Neutrophil (primary cell): Measurements from ENCODE around the gene HHIPL1.

Experiments used
- H3K27ac ChIP-seq: fragments of 200-600 bp; sonication (generic); 2 replicates; pipeline ENCODE4 v1.5.1; 2016; ENCODE audit warnings: mild to moderate bottlenecking, moderate library complexity
- H3K27me3 ChIP-seq: fragments of 200-600 bp; sonication (generic); 2 replicates; pipeline ENCODE4 v1.6.0; 2016; ENCODE audit warnings: mild to moderate bottlenecking
- H3K36me3 ChIP-seq: fragments of 200-600 bp; sonication (generic); 2 replicates; pipeline ENCODE4 v1.5.1; 2017
- H3K4me1 ChIP-seq, 2 experiments: fragments of 200-600 bp in 1 of 2; sonication (generic) in 1 of 2; 1 replicate in 1 of 2; 2 replicates in 1 of 2; pipeline versions ENCODE4 v1.5.1 to v1.6.1; 2013 to 2016; ENCODE audit warnings: low read depth in 1 of 2, low read length in 1 of 2, mild to moderate bottlenecking in 1 of 2, moderate library complexity in 1 of 2; ENCODE audit not compliant: control insufficient read depth in 1 of 2, insufficient read depth in 1 of 2
- H3K4me3 ChIP-seq, 2 experiments: fragments of 200-600 bp in 1 of 2; sonication (generic) in 1 of 2; 1 replicate in 1 of 2; 2 replicates in 1 of 2; pipeline ENCODE4 v1.5.1; 2013 to 2016; ENCODE audit warnings: low read depth in 1 of 2, low read length in 1 of 2, mild to moderate bottlenecking in 1 of 2, moderate library complexity in 1 of 2
- H3K9me3 ChIP-seq: fragments of 200-600 bp; sonication (generic); 2 replicates; pipeline ENCODE4 v1.5.1; 2016
- TF ChIP-seq, protein P1 (sequence below): fragments of 200-600 bp; sonication (generic); IDR thresholded peaks from 2 replicates; pipeline ENCODE4 v1.5.1; 2016; ENCODE audit warnings: antibody characterized with exemption

HHIPL1 gene

DNA sequence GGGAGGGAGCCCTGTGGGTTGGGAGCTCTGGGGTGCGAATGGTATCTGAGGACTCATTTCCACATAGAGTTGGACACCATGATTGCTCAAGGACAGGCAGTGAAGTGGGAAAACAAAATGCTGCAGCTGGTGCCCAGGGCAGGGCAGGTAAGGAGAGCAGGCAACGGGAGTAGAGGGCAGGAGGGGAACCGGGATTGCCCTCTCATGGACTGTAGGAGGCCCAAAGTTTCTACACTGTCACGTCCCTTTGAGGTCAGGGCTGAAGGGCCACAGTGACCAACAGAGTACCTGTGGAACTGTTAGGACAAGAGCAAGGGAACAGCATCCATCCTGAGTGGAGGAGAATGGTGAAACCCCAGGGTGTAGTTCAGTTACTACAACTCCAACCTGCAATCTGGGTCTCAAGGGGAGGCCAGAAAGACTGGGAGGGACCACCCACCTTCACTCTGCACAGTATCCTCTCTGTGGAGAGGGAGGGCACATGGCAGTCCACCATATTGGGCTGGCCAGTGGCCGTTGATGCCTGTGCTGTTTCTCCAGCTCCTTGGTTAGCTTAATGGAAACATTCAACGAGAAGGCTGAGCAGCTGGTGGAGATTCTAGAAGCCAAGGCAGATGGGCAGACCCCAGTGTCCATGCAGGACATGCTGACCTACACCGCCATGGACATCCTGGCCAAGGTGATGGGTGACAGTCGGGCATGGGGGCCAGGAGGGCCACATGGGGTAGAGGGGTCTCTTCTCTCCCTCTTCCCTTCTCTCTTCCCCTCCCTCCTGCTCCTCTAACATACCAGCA lies 61.4 kb downstream of the HHIPL1 start:
- Histone ChIP-seq H3K27me3 (peaks cover 22% of the 10 kb centered on the region), H3K27ac (no peak overlapping the region), H3K9me3 (peaks cover 7% of the 10 kb centered on the region), H3K36me3 (no peaks in the 10 kb centered on the region), H3K4me3 (no peak overlapping the region), H3K4me1 (no peaks in the 10 kb centered on the region)
- TF ChIP-seq, protein P1, sequence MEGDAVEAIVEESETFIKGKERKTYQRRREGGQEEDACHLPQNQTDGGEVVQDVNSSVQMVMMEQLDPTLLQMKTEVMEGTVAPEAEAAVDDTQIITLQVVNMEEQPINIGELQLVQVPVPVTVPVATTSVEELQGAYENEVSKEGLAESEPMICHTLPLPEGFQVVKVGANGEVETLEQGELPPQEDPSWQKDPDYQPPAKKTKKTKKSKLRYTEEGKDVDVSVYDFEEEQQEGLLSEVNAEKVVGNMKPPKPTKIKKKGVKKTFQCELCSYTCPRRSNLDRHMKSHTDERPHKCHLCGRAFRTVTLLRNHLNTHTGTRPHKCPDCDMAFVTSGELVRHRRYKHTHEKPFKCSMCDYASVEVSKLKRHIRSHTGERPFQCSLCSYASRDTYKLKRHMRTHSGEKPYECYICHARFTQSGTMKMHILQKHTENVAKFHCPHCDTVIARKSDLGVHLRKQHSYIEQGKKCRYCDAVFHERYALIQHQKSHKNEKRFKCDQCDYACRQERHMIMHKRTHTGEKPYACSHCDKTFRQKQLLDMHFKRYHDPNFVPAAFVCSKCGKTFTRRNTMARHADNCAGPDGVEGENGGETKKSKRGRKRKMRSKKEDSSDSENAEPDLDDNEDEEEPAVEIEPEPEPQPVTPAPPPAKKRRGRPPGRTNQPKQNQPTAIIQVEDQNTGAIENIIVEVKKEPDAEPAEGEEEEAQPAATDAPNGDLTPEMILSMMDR = no peak

DNA sequence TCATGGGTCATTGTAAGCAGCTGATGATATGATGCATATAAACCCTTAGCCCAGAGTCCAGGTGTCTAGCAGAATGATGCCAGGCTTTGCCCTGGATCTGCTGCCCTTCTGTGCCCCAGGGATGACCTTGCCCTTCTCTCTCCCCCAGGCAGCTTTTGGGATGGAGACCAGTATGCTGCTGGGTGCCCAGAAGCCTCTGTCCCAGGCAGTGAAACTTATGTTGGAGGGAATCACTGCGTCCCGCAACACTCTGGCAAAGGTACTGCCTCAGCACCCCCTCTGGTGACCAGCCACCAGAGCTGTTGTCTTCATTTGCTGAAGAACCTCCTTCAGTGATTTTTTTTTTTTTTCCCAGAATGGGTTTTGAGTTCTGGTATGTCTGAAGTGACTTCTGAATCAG lies 62.5 kb downstream of the HHIPL1 start:
- TF ChIP-seq, protein P1 = no peak
- Histone ChIP-seq H3K27ac (no peak overlapping the region), H3K9me3 (peaks cover 7% of the 10 kb centered on the region), H3K36me3 (no peaks in the 10 kb centered on the region), H3K4me1 (no peaks in the 10 kb centered on the region), H3K27me3 (peaks cover 24% of the 10 kb centered on the region), H3K4me3 (no peak overlapping the region)

GRCh38 chr14:99707921-99708320 lies 63.0 kb downstream of the HHIPL1 start:
- Histone ChIP-seq H3K27ac (no peak overlapping the region), H3K27me3 (peaks cover 29% of the 10 kb centered on the region), H3K4me3 (no peak overlapping the region), H3K9me3 (peaks cover 7% of the 10 kb centered on the region), H3K4me1 (no peaks in the 10 kb centered on the region), H3K36me3 (no peaks in the 10 kb centered on the region)
- TF ChIP-seq, protein P1 = no peak

DNA sequence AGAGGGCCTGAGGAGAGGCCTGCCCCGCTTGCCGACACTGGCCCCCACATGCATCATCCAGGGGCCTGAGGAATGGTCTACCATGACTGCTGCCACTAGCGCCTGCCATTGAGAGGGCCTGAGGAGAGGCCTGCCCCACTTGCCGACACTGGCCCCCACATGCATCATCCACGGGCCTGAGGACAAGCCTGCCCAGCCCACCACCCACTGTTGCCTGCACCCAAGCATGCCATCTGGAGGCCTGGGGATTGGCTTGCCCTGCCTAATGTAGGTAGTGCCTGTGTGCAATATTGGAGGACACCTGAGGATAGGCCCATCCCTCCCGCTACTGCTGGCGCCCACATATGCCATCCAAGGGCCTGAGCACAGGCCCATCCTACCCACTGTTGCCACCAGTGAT lies 63.5 kb downstream of the HHIPL1 start:
- H3K4me1 ChIP-seq = no peaks in the 10 kb centered on the region
- H3K9me3 ChIP-seq = peaks cover 3% of the 10 kb centered on the region
- peaks cover 32% of the 10 kb centered on the region for H3K27me3 ChIP-seq
- TF ChIP-seq, protein P1 = no peak
- no peak overlapping the region for H3K27ac ChIP-seq
- H3K4me3 ChIP-seq = no peak overlapping the region
- no peaks in the 10 kb centered on the region for H3K36me3 ChIP-seq

GRCh38 chr14:99713972-99714371 lies 69.0 kb downstream of the HHIPL1 start:
- H3K4me1 ChIP-seq = no peaks in the 10 kb centered on the region
- H3K27ac ChIP-seq = no peak overlapping the region
- no peaks in the 10 kb centered on the region for H3K36me3 ChIP-seq
- no peaks in the 10 kb centered on the region for H3K9me3 ChIP-seq
- TF ChIP-seq, protein P1 = no peak
- peaks cover 66% of the 10 kb centered on the region for H3K27me3 ChIP-seq
- no peak overlapping the region for H3K4me3 ChIP-seq
